GM21367 (cell line): ENCODE data around the gene MSMB.
"Not testable (repeated sequence)": the region's sequence is repeated elsewhere in the genome, so short reads cannot be mapped to it uniquely, and the experiment has no call there.

Experiments used
- ATAC-seq: cut with Tn5 transposase; IDR thresholded peaks from one replicate; pipeline ENCODE4 v1.9.1; 2021; ENCODE audit not compliant: unreplicated experiment

The MSMB gene

GRCh38 chr10:46070749-46071148, 24.7 kb upstream of the MSMB start:
- no peak for ATAC-seq

- no peak for ATAC-seq
Measured at GRCh38 chr10:46069771-46070463, 23.8 kb upstream of the MSMB start.

GRCh38 chr10:46068905-46069304, 22.8 kb upstream of the MSMB start:
- ATAC-seq, result no peak

GRCh38 chr10:46068117-46068516, 22.0 kb upstream of the MSMB start:
- ATAC-seq, result no peak

GRCh38 chr10:46064269-46064817, 18.3 kb upstream of the MSMB start:
- ATAC-seq, result no peak

GRCh38 chr10:46062723-46063428, 16.8 kb upstream of the MSMB start:
- no peak for ATAC-seq

GRCh38 chr10:46060706-46061105, 14.6 kb upstream of the MSMB start:
- no peak for ATAC-seq

- ATAC-seq, result not testable (repeated sequence)
Measured at GRCh38 chr10:46057927-46058326, 11.9 kb upstream of the MSMB start.

GRCh38 chr10:46057038-46057437, 11.0 kb upstream of the MSMB start:
- ATAC-seq, result no peak

- ATAC-seq, result no peak
Measured at GRCh38 chr10:46055771-46056170, 9.7 kb upstream of the MSMB start.

- ATAC-seq, result no peak
Measured at GRCh38 chr10:46053534-46054434, 7.7 kb upstream of the MSMB start.

- no peak for ATAC-seq
Measured at GRCh38 chr10:46052791-46053375, 6.8 kb upstream of the MSMB start.

GRCh38 chr10:46052057-46052790, 6.2 kb upstream of the MSMB start:
- no peak for ATAC-seq

- ATAC-seq, result no peak
Measured at GRCh38 chr10:46050941-46051623, 5.0 kb upstream of the MSMB start.

- not testable (repeated sequence) for ATAC-seq
Measured at GRCh38 chr10:46049497-46049831, 3.4 kb upstream of the MSMB start.

GRCh38 chr10:46048152-46048551, 2.1 kb upstream of the MSMB start:
- ATAC-seq, result no peak

- no peak for ATAC-seq
Measured at GRCh38 chr10:46042527-46042926, 3.5 kb downstream of the MSMB start.

GRCh38 chr10:46040004-46040403, 6.1 kb downstream of the MSMB start:
- ATAC-seq, result no peak

- no peak for ATAC-seq
Measured at GRCh38 chr10:46037107-46037825, 8.8 kb downstream of the MSMB start.
